ENCODE measurements around the gene OGG1.
"Not testable (repeated sequence)": the region's sequence is repeated elsewhere in the genome, so short reads cannot be mapped to it uniquely, and the experiment has no call there.

Gene OGG1

GRCh38 chr3:9765865-9766264 is 16.1 kb downstream of the OGG1 start:
- no peak for DNase-seq

GRCh38 chr3:9767418-9767817 is 17.7 kb downstream of the OGG1 start:
- peak; percentile 70 to 73 for DNase-seq

GRCh38 chr3:9768141-9768775 is 18.5 kb downstream of the OGG1 start:
- no peak for DNase-seq

- DNase-seq: no peak
Observed at GRCh38 chr3:9769012-9769411, 19.3 kb downstream of the OGG1 start.

GRCh38 chr3:9769426-9770275 is 19.9 kb downstream of the OGG1 start, which contains the start of gene CAMK1:
TSS of gene CAMK1 (minus strand) at chr3:9769947. CDS start at chr3:9767749, 2,198 bp downstream.
- DNase-seq: peak; percentile 62 to 85

GRCh38 chr3:9770276-9770812 is 20.6 kb downstream of the OGG1 start:
- DNase-seq: peak; percentile 8 to 27

GRCh38 chr3:9771007-9771406 is 21.3 kb downstream of the OGG1 start:
- not testable (repeated sequence) for DNase-seq

- no peak for DNase-seq
Observed at GRCh38 chr3:9776896-9777693, 27.3 kb downstream of the OGG1 start.

- DNase-seq: peak; percentile 78 to 84
Observed at GRCh38 chr3:9777694-9778021, 27.9 kb downstream of the OGG1 start.

GRCh38 chr3:9778143-9779074 is 28.7 kb downstream of the OGG1 start:
- DNase-seq: peak; percentile 85 to 95

GRCh38 chr3:9779075-9779593 is 29.4 kb downstream of the OGG1 start:
- DNase-seq: peak in 1 of 2 donors; percentile 41

- peak; percentile 80 to 87 for DNase-seq
Observed at GRCh38 chr3:9779721-9780457, 30.1 kb downstream of the OGG1 start.

- peak; percentile 14 to 63 for DNase-seq
Observed at GRCh38 chr3:9780458-9780812, 30.7 kb downstream of the OGG1 start.

- no peak for DNase-seq
Observed at GRCh38 chr3:9780910-9781309, 31.2 kb downstream of the OGG1 start.

GRCh38 chr3:9781551-9781950 is 31.8 kb downstream of the OGG1 start:
- DNase-seq: peak; percentile 38 to 55

GRCh38 chr3:9781978-9782603 is 32.3 kb downstream of the OGG1 start:
- DNase-seq: peak in 1 of 2 donors; percentile 46

GRCh38 chr3:9782770-9783169 is 33.0 kb downstream of the OGG1 start:
- no peak for DNase-seq

- no peak for DNase-seq
Observed at GRCh38 chr3:9783954-9784353, 34.2 kb downstream of the OGG1 start.

- DNase-seq: no peak
Observed at GRCh38 chr3:9784965-9785364, 35.2 kb downstream of the OGG1 start.

- no peak for DNase-seq
Observed at GRCh38 chr3:9785602-9786001, 35.9 kb downstream of the OGG1 start.
